HG03280 (cell line): ENCODE measurements around the gene MAD1L1.

Source experiments
- ATAC-seq: cut with Tn5 transposase; IDR thresholded peaks from one replicate; pipeline ENCODE4 v1.9.1; 2021; ENCODE audit warnings: mild to moderate bottlenecking, moderate library complexity; ENCODE audit not compliant: unreplicated experiment

MAD1L1 gene

DNA sequence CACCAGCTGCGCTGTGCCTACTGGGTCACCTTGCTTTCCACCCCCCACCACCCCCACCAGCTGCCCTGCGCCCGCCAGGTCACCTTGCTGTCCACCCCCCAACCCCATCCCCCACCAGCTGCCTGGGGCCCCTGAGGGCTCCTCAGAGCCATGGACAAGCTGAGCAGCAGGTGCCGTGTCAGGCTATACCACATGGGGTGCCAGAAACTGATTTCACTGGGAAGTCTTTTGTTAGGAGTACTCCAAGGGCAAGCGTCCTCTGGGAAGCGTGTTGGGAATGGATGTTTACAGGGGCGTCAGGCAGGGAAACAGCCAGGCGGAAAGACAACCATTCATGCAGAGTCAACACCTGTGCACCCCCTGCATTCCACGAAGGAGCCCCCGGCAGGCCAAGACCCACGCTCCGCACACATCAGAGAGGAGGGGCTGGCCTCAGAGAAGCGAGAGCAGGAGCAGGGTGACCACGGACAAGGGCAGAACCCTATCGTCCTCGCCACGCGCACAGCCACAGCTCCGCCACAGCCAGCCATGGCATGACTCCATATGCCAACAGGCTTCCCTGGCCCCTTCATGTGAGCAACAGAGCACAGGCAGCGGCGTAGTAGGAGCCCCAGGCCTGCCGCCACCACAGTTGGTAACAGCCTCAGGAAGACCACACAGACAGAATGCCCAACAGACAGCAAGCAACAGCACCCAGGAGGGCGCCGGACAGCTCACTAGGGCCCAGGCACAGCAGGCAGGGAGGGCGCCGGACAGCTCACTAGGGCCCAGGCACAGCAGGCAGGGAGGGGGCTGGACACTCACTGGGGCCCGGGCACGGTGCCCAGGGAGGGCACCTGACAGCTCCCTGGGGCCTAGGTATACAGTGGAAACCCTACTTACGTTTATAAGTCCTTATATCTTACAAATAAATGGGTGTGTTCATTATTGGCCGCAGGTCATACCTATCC is 180.8 kb downstream of the MAD1L1 start:
- no peak for ATAC-seq

- ATAC-seq = no peak
Measured at GRCh38 chr7:2050511-2050866, 182.3 kb downstream of the MAD1L1 start.

DNA sequence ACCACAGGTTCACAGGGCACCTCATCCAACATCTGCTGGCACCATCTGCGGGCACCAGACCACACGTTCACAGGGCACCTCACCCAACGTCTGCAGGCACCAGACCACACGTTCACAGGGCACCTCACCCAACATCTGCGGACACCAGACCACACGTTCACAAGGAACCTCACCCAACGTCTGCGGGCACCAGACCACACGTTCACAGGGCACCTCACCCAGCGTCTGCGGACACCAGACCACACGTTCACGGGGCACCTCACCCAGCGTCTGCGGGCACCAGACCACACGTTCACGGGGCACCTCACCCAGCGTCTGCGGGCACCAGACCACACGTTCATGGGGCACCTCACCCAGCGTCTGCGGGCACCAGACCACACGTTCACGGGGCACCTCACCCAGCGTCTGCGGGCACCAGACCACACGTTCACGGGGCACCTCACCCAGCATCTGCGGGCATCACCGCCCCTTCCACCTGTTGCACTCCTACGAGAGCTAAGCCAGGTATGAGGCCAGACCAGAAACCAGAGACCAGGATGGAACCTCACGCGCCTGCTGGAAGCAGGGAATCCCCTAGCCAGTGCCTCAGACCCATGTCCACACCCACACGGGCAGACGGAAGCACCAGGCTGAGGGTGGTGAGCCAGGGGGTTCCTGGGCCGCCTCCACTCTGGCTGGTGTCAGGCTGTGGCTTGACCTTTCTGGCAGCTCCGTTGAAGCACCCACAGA is 182.8 kb downstream of the MAD1L1 start:
- ATAC-seq = no peak

DNA sequence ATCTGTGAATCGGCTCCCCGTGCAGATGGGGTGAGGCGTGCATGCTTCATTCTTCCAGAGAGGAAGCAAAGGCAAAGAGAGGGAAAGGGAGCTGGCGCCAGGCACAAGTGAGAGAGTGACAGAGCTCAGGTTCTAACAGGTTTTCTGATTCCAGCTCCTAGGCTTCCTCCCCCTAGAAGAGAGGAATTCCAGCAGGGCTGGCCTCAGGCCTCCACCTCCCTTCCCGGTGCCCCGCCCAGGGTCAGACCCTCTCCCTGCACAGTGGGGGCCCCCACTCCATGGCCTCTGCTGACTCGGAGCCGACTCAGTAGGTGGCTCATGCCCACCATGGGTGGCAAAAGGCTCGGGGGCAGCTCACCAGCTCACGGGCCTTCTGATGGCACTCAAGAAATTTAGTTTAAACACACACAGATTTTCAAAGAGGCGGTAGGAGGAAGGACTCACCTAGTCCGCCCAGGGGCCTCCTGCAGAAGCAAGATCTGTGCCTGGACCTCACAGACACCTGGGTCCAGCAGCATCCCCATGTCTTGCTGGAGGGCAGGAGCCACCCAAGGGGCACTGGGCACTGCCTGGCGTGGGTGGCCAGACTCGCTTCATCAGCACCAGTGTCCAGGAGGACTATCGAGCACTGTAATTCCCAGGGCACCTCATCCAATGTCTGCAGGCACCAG is 183.5 kb downstream of the MAD1L1 start:
- ATAC-seq = no peak

DNA sequence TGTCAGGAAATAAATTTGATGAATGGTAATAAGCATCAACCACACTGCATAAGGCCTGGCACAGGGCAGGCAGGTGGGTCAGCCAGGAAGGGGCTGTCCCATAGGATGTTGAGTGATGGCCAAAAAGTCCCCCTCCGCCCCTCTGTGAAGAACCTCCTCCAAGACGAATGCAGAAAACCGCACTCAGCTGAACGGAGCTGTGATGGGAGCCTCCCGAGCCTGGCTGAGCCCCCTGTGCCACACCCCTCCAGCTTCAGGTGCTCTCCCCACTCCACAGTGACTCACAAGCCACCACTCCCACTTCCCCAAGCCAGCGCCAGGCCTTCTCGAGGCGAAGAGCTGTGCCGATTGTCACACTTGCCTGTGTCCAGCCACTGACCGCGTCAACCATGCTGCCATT is 184.2 kb downstream of the MAD1L1 start:
- ATAC-seq = no peak

GRCh38 chr7:2048006-2048405 is 184.7 kb downstream of the MAD1L1 start:
- ATAC-seq = no peak

- ATAC-seq = no peak
Measured at GRCh38 chr7:2046581-2047565, 185.9 kb downstream of the MAD1L1 start.

DNA sequence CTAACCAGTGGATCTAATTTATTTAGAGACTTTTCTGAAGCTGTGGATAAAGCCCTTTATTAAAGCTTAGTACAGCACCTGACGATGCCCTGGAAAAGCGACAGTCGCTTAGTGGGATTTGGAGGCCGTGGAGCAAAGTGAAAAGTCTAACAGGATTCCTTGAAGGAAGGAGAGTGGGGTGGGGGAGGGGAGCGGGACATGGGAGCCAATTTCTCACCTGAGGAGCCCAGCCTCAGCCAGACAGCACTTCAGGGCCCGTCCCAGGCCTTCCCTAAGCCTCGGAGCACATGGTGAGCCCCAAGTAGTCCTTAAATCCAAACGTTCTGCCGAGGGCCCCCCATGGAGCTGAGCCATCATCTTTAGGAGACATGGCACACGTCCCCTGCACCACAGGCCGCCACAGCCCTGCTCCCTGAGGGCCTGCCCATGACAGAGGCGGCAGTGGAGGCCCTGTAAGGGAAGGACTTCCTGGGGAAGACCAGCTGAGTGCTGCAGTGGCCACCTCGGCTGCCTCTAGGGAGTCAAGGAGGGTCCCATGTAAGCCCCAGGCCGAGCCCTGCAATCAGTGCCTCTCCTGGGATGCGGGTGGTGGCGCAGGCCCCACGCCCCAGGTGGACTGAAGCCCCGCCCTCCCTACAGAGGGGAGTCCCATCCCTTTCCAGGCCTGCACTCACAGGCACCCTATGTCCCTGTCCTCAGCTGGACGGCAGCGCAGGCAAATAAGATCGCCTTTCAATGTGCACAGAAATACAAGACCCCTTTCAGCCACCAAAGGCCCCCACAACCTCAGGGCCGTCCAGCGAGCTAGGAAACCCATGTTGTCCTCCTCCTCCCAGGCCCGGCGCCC is 187.0 kb downstream of the MAD1L1 start:
- ATAC-seq = no peak

DNA sequence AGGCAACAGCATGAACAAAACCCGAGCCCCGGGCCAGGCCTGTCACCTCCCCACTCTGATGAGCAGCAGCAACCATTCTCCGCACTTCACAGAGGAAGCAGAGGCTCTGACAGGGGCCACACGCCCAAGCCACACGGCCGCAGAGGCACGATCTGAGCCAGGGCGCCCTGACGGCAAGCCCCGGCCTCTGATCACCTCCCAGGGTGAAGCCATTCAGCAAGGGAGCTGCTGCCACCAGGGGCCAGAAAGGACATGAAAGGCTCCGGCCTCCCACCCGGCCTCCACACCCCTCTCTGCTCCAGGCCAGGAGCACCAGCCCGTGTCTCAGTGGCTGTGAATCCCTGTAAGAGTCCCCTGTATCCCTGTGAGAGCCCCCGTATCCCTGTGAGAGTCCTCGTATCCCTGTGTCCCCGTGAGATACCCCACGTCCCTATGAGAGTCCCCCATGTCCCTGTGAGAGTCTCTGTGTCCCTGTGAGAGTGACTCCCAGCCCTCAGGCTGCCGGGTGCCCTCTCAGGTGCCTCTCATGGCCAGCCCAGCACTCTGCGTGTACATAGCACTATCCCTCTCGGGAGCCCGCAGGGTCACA is 187.8 kb downstream of the MAD1L1 start:
- no peak for ATAC-seq

DNA sequence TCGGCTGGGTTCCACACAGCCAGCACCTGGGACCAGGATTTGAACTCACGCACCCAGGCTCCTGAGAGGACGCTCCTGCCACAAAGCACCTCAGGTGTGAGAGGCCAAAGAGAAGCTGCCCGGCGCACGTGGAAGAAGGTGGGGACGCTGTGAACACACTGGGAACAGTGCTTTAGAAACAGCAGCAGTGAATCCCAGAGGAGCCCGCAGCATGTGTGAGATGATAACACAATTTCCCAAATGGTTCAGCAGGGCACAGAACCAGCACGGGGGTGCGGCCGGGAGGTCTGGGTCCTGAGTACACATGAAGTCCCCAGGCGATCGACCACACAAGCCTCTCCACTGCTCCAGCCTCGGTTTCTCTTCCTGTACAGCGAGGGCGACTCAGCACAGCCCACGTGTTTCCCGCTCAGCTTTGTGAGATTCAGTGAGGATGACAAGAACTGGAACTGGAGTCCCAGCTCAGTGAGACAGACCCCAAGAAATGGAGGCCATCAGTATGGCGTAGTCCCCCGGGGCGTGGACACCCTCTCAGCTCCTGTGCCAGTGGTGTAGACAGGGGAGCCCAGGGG is 188.3 kb downstream of the MAD1L1 start:
- ATAC-seq = no peak

GRCh38 chr7:2043316-2044039 is 189.3 kb downstream of the MAD1L1 start:
- no peak for ATAC-seq

GRCh38 chr7:2042650-2043049 is 190.1 kb downstream of the MAD1L1 start:
- ATAC-seq = no peak

DNA sequence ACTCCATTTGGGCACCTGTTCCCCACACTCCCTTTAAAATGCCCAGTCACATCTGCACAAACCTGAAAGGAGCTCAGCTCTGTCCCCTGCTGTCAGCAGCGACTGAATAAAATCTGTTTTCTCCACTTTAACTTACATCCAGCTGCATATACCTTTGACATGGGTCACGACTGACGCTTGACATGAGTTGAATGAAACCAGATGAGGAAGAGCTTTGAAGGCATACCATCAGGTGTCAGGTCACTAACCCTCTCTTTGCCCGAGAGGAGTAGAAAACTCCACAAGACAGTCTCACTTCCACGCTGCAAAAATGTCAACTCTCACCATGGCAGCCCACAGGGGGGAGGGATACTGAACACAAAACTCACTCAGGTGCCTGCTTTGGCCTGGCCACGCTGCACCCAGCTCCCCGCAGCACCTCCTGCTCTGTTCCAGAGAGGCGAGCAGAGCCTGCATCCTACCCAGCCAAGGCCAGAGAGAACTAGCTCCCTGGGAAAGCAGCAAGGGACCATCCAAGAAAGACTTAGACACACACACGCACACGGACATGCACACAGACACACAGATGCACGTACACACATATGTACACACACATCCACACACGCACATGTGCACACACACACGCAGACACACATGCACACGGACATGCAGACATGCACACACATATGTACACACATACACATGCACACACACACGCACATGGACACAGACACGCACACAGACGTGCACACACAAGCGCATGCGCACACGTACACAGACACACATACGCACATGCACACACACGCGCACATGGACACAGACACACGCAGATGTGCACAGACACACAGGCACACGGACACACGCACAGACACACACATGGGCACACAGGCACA is 191.0 kb downstream of the MAD1L1 start:
- no peak for ATAC-seq

GRCh38 chr7:2040893-2041270 is 191.9 kb downstream of the MAD1L1 start:
- no peak for ATAC-seq

GRCh38 chr7:2040201-2040892 is 192.4 kb downstream of the MAD1L1 start:
- ATAC-seq = no peak

GRCh38 chr7:2038931-2039728 is 193.6 kb downstream of the MAD1L1 start:
- no peak for ATAC-seq
